ENCODE data around the gene SDCBP2. TPM values are rescaled to one million over a fixed set of nuclear protein-coding genes. Genes with fewer than 3 reads are reported as not detected.

SDCBP2 gene
- total RNA-seq, 1 experiment from 2014 or later: 1.9 TPM

DNA sequence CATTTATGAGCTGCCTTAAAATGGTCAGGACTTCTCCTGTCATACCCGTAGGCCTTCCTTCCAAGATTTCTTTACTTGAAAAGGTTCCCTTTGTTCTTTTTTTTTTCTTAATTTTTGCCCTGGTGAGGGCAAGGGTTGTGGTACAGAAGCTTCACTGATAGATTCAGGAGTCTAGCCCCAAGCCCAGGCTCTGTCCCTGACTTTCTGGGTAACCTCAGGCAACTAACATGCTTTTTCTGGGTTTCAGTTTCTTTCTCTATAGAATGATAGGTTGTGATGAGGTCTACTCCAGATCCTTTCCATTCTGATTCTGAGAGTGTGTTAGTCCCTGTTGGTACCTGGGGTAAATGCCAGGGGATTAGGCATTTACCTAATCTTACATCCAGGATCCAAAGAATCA, 41.6 kb downstream of the SDCBP2 start:
- no CpG with 5 or more reads among the region's 1 CpG for WGBS (ENCODE audit: extremely low coverage, insufficient read length, low lambda C conversion rate)
- Histone ChIP-seq H3K4ac (ENCODE audit: low read depth, low read length) (no peak overlapping the region), H3K56ac (ENCODE audit: insufficient read length, low read depth, low read length) (no peak overlapping the region), H3K9me3 (ENCODE audit: control insufficient read depth, low read depth, low read length) (no peaks in the 10 kb centered on the region), H3K27me3 (ENCODE audit: insufficient read depth, low read length) (no peaks in the 10 kb centered on the region), H2BK120ac (ENCODE audit: low read depth, low read length, poor library complexity, severe bottlenecking) (no peak overlapping the region), H4K5ac (ENCODE audit: insufficient read length, low read depth, low read length) (no peak overlapping the region), H3T11ph (ENCODE audit: low read length) (no peak overlapping the region), H3K27ac (ENCODE audit: insufficient read length, low read depth, low read length) (no peak overlapping the region), H4K20me1 (ENCODE audit: control insufficient read depth, insufficient read depth, insufficient read length) (no peaks in the 10 kb centered on the region), H3K4me1 (ENCODE audit: insufficient read depth, low read length) (no peaks in the 10 kb centered on the region), H3K79me2 (ENCODE audit: insufficient read depth, low read length) (no peaks in the 10 kb centered on the region), H2BK15ac (ENCODE audit: low read depth, low read length) (no peak overlapping the region), H3K23ac (ENCODE audit: insufficient read length, low read depth, low read length) (no peak overlapping the region), H4K8ac (replicated peaks; ENCODE audit: insufficient read length, low read depth, low read length) (no peak overlapping the region), H2BK20ac (ENCODE audit: low read depth, low read length, poor library complexity, severe bottlenecking) (no peak overlapping the region), H3K4me2 (ENCODE audit: insufficient read depth, insufficient read length, low read length) (no peak overlapping the region), H3K79me1 (ENCODE audit: insufficient read depth, low read depth, low read length, poor library complexity, severe bottlenecking) (no peaks in the 10 kb centered on the region), H2AK5ac (ENCODE audit: insufficient read length, low read length) (no peak overlapping the region), H3K18ac (ENCODE audit: insufficient read length, low read depth, low read length) (no peak overlapping the region), H2AFZ (ENCODE audit: low read length) (no peak overlapping the region), H3K14ac (ENCODE audit: insufficient read depth, low read length) (no peak overlapping the region), H2BK12ac (ENCODE audit: insufficient read length, low read depth, low read length) (no peak overlapping the region), H4K91ac (ENCODE audit: insufficient read length, low read depth, low read length) (no peak overlapping the region), H3K9ac (ENCODE audit: extremely low read depth, insufficient read length, low read length) (no peak overlapping the region), H3K23me2 (ENCODE audit: insufficient read length, low read depth, low read length, poor library complexity, severe bottlenecking) (no peaks in the 10 kb centered on the region), H2BK5ac (ENCODE audit: insufficient read length, low read length) (no peak overlapping the region)
- no peaks in the 10 kb centered on the region for H3K9me3 Mint-ChIP-seq
- H3K36me3 Mint-ChIP-seq (ENCODE audit: insufficient read depth in 1 of 3, low read depth in 3 of 3): no peaks in the 10 kb centered on the region
- TF ChIP-seq, protein P1, sequence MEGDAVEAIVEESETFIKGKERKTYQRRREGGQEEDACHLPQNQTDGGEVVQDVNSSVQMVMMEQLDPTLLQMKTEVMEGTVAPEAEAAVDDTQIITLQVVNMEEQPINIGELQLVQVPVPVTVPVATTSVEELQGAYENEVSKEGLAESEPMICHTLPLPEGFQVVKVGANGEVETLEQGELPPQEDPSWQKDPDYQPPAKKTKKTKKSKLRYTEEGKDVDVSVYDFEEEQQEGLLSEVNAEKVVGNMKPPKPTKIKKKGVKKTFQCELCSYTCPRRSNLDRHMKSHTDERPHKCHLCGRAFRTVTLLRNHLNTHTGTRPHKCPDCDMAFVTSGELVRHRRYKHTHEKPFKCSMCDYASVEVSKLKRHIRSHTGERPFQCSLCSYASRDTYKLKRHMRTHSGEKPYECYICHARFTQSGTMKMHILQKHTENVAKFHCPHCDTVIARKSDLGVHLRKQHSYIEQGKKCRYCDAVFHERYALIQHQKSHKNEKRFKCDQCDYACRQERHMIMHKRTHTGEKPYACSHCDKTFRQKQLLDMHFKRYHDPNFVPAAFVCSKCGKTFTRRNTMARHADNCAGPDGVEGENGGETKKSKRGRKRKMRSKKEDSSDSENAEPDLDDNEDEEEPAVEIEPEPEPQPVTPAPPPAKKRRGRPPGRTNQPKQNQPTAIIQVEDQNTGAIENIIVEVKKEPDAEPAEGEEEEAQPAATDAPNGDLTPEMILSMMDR (conservative IDR thresholded peaks at IDR 0.05): no peak
- no peak overlapping the region for H3K4me3 Mint-ChIP-seq
- H3K27ac Mint-ChIP-seq: no peak overlapping the region
- H3K27me3 Mint-ChIP-seq (ENCODE audit: low read depth): peaks cover 10% of the 10 kb centered on the region
- no peak for DNase-seq
- peaks cover 2 to 11% of the 10 kb centered on the region in 2 experiments; a peak in 3 of 4 replicates for H3K4me1 Mint-ChIP-seq

All from H9 (cell line).